AML-193 (cell line): ENCODE data around the gene PATE1.

ENCODE experiments used
- DNase-seq, 2 experiments: peaks; one replicate each; lab custom pipeline; 2025; lab: John Stamatoyannopoulos, UW

PATE1 gene

DNA sequence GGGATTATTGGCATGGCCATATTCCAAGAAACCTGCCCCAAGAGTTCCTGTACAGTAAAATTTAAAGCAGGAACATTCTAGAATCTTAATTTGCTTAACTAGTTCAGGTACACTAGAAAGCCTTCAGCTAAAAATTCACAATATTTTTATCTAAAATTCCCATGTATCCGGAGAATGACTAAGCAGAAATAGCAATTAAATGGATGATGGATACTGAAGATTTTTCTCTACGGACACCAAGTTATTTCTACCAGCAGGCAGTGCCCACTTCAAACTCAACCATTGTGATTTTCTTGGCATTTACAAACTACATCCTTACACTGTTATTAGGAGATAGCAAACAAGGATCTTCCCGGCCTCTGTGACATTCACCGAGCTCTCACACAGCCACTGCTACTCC, 44.7 kb downstream of the PATE1 start:
- DNase-seq: no peak

DNA sequence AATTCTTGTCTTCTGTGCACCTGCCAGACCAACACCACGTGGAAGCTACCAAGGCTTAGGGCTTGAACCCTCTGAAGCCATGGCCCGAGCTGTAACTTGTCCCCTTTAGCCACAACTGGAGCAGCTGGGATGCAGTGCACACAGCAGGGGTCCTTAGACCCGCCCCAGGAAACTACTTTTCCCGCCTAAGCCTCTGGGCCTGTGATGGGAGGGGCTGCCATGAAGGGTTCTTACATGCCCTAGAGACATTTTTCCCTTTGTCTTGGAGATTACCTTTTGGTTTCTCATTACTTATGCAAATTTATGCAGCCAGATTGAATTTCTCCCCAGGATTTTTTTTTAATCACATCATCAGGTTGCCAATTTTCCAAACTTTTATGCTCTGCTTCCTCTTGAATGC, 51.6 kb downstream of the PATE1 start:
- DNase-seq: no peak
